Body of pancreas (tissue), 4 donors: Measurements from ENCODE around the gene GRK1.

Experiments
- CTCF ChIP-seq, 7 experiments: fragments of 450-650 bp in 4 of 7; fragments of 200-600 bp in 3 of 7; sonication (generic) in 3 of 7; IDR thresholded peaks; one replicate each; pipeline ENCODE4 v1.5.1; 2016 to 2019; ENCODE audit warnings: antibody characterized with exemption in 7 of 7
- POLR2A ChIP-seq, 3 donors: fragments of 450-650 bp; IDR thresholded peaks; one replicate each; pipeline ENCODE4 v1.6.1; 2016; ENCODE audit warnings: antibody characterized with exemption in 3 of 3, mild to moderate bottlenecking in 2 of 3

GRCh38 chr13:113740286-113740556 lies 73.2 kb downstream of the GRK1 start:
- TF ChIP-seq CTCF (IDR thresholded peaks at IDR 0.05): no peak
- TF ChIP-seq POLR2A (IDR thresholded peaks at IDR 0.05): no peak
